ENCODE data around the gene DDX11.
A peak's percentile ranks its signal among the peaks of the same experiment; 100 is the strongest.
"Not testable (repeated sequence)": the region's sequence is repeated elsewhere in the genome, so short reads cannot be mapped to it uniquely, and the experiment has no call there.

Gene DDX11

DNA sequence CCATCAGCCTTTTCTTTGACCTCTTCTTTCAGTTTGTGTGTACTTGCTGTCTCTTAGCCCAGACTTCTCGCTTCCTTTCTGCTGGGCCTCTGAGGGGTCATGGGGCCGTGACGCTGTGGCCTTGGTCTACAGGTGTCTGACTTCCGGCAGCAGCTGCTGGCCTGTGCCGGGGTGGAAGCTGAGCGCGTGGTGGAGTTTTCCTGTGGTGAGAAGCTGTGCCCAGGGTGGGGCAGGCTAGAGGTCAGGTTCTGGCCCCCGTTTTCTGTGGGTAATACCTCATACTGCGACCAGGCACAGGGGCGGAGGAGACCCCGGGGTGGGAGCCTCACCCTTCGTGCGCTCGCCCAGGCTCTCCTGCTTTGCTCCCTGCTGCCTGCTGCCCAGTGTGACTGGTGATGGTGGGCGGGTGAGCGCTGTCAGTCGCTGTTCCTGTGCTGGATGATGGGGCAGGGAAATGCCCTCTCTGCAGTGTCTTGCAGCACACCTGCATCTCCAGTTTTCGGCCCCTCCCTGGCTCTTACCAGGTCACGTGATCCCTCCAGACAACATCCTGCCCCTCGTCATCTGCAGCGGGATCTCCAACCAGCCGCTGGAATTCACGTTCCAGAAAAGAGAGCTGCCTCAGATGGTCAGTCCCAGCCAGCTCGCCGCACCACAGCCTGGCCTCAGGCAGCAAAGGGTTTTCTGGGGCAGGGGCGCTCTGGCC, 27.0 kb downstream of the DDX11 start:
- peaks cover 76% of the 10 kb centered on the region for H3K36me3 Mint-ChIP-seq
- H3K27ac Mint-ChIP-seq; H3K4me3 Mint-ChIP-seq; H3K4me1 Mint-ChIP-seq; DNase-seq (ENCODE audit: low spot score in 2 of 2); H3K9me3 Mint-ChIP-seq: not testable (repeated sequence)
- peak; percentile 27 for ATAC-seq

DNA sequence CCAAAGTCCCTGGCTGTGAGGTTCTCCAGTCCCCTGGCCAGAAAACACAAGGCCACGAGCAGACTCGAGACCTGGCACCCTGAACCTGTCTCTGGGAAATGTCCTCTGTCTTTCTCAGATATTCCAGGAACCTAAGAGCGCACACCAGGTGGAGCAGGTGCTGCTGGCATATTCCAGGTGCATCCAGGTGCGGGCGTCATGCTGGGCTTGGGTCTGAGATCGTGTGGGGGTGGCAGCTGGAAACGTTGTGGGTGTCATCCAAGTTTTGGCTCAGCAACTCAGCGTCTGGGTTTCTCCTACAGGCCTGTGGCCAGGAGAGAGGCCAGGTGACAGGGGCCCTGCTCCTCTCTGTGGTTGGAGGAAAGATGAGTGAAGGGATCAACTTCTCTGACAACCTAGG, 28.5 kb downstream of the DDX11 start:
- H3K27ac Mint-ChIP-seq; H3K4me1 Mint-ChIP-seq; H3K4me3 Mint-ChIP-seq; H3K9me3 Mint-ChIP-seq; DNase-seq (ENCODE audit: low spot score in 2 of 2); ATAC-seq: not testable (repeated sequence)
- peaks cover 61% of the 10 kb centered on the region for H3K36me3 Mint-ChIP-seq

DNA sequence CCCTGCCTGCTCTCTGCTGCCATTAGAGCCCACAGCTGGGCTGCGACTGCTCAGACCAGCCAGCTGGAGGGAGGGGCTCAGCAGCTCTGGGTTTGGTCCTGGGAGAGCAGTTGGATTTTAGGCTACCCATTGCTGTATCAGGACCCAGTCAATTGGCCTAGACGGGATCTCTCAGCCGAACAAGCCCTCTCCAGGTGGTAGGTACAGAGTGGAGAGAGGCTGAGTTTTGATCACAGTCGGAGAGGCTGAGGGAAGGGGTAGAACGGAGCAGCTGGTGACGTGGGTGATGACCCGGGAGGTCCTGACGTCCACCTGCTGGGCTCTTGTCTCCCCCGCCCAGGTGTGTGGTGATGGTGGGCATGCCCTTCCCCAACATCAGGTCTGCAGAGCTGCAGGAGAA, 28.9 kb downstream of the DDX11 start:
- DNase-seq (ENCODE audit: low spot score in 2 of 2); H3K4me1 Mint-ChIP-seq; ATAC-seq; H3K4me3 Mint-ChIP-seq; H3K27ac Mint-ChIP-seq; H3K9me3 Mint-ChIP-seq: not testable (repeated sequence)
- peaks cover 56% of the 10 kb centered on the region for H3K36me3 Mint-ChIP-seq

DNA sequence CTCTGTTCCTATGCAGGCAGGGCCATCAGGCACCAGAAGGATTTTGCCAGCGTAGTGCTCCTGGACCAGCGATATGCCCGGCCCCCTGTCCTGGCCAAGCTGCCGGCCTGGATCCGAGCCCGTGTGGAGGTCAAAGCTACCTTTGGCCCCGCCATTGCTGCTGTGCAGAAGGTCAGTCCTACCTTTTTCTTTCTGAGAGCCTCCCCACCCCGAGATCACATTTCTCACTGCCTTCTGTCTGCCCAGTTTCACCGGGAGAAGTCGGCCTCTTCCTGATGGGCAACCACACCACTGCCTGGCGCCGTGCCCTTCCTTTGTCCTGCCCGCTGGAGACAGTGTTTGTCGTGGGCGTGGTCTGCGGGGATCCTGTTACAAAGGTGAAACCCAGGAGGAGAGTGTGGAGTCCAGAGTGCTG, 29.9 kb downstream of the DDX11 start:
- H3K4me1 Mint-ChIP-seq; DNase-seq (ENCODE audit: low spot score in 2 of 2); H3K9me3 Mint-ChIP-seq; H3K4me3 Mint-ChIP-seq; H3K27ac Mint-ChIP-seq; ATAC-seq: not testable (repeated sequence)
- peaks cover 47% of the 10 kb centered on the region for H3K36me3 Mint-ChIP-seq

DNA sequence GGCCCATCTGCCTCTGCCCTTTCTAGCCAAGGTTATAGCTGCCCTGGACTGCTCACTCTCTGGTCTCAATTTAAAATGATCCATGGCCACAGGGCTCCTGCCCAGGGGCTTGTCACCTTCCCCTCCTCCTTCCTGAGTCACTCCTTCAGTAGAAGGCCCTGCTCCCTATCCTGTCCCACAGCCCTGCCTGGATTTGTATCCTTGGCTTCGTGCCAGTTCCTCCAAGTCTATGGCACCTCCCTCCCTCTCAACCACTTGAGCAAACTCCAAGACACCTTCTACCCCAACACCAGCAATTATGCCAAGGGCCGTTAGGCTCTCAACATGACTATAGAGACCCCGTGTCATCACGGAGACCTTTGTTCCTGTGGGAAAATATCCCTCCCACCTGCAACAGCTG, 30.6 kb downstream of the DDX11 start:
- H3K4me1 Mint-ChIP-seq; H3K27ac Mint-ChIP-seq; H3K4me3 Mint-ChIP-seq; ATAC-seq; DNase-seq (ENCODE audit: low spot score in 2 of 2); H3K9me3 Mint-ChIP-seq: not testable (repeated sequence)
- peaks cover 40% of the 10 kb centered on the region for H3K36me3 Mint-ChIP-seq

DNA sequence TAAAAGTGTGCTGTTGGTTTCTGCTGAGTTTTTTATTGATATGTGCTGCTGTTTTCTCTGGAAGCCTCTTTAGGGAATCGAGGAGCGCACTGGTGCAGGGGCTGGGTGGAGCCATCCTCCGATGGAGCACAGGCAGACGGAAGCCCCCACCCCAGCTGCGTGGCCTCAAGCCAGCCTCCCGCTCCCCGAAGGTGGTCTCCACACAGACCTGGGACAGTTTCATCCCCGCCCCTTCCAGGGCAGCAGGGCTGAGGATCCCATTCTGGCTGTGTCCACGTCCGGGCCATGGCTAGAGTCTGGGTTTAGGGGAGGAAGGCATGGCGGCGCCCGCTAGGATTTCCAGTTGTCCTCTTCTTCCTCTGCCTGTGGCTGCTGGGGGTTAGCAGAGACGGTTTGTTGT, 31.1 kb downstream of the DDX11 start:
- DNase-seq (ENCODE audit: low spot score in 2 of 2): peak in 1 of 2 donors; percentile 43
- peaks cover 36% of the 10 kb centered on the region for H3K36me3 Mint-ChIP-seq
- not testable (repeated sequence) for H3K27ac Mint-ChIP-seq, H3K9me3 Mint-ChIP-seq, ATAC-seq, H3K4me3 Mint-ChIP-seq, H3K4me1 Mint-ChIP-seq

DNA sequence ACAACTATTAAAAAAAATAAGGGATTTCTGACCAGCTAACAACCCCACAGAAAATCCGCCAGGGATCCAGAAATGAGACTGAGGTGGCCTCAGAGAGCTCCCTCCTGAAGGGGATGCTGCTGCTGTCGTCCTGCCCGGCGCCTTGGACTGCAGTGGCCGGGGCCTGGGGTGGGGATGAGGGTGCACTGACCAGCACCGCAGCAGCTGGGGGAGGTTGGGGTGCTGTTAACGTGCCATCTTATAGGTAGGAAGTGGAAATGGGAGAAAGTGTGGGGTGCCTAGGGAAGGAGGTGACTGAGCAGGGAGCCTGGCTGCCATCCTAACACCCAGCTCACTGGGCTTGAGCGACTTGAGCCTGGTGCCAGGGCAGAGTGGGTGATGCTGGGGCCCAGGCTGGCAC, 32.0 kb downstream of the DDX11 start:
- H3K9me3 Mint-ChIP-seq: no peaks in the 10 kb centered on the region
- H3K4me1 Mint-ChIP-seq: no peaks in the 10 kb centered on the region
- no peak overlapping the region for H3K4me3 Mint-ChIP-seq
- ATAC-seq: no peak
- peaks cover 29% of the 10 kb centered on the region for H3K36me3 Mint-ChIP-seq
- no peak for DNase-seq (ENCODE audit: low spot score in 2 of 2)
- no peak overlapping the region for H3K27ac Mint-ChIP-seq

DNA sequence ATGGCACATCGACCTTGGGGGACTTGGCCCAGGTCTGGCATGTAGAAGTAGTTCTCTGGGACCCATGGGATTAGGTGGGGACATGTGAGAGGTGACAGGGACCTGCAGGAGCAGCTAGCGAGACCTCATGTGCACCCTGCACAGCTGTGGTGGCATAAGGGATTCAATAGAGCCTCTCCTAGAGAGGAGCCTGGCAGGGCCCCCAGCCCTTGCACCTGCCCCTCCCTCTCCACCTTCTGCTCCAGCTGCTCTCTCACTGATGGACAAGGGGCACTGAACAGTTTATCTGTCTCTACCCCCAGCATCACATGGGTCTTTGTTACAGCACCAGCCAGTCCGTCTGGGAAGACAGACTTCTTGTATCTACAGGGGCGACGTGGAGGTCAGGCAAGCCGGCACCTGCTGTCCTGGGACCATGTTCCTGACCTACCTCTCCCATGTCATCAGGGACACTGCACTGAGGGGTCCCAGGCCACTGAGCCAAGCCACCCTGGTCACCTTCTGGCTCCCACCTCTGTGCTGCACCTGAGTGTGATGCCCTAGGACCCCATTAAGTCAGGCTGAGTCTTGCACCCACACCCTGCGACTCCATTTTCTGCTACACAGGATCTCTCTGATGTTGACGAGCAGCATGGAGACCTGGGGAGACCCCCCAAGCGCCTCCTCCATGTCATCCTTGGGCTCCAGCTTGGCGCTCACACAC, 32.6 kb downstream of the DDX11 start:
- H3K9me3 Mint-ChIP-seq: no peaks in the 10 kb centered on the region
- no peak overlapping the region for H3K4me3 Mint-ChIP-seq
- H3K27ac Mint-ChIP-seq: no peak overlapping the region
- peaks cover 23% of the 10 kb centered on the region for H3K36me3 Mint-ChIP-seq
- ATAC-seq: peak; percentile 3
- no peaks in the 10 kb centered on the region for H3K4me1 Mint-ChIP-seq
- peak in 1 of 2 donors; percentile 44 for DNase-seq (ENCODE audit: low spot score in 2 of 2)

DNA sequence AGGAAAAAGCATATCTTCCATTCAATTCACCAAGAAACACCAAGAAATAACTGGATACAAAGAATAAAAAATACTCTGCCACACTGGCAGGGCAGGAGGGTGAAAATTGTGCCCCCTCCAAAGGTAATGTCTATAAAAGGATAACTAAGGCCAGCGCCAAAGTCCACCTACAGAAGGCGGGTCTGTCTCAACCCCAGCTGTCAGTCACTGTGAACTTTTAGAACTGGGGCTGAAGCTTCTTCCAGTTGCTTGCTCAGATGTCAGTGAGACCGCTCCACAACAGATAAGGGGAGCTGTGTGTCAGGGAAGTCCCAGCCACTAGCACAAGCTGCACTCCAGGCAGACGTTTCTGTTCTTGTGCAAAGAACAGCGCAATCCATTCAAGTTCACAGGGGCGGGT, 36.1 kb downstream of the DDX11 start:
- not testable (repeated sequence) for ATAC-seq; DNase-seq (ENCODE audit: low spot score in 2 of 2); H3K9me3 Mint-ChIP-seq; H3K4me1 Mint-ChIP-seq; H3K4me3 Mint-ChIP-seq; H3K36me3 Mint-ChIP-seq; H3K27ac Mint-ChIP-seq

DNA sequence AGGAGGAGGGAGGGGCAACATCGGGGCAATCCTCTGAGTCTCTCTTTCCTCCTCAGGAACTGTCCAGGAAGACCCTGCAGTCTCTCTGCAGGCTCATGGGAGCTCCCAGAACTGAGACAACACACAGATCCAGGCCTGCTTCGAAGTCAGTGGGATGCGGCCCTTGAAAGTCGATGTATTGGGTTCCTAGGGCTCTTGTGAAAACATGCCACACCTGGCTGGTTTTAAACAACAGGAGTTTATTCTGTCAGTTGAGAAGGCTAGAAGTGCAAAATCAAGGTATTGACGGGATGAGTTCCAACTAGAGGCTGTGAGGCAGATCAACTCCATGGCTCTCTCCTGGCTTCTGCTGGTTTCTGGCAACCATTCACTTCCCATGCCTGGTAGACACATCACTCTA, 36.6 kb downstream of the DDX11 start:
- DNase-seq (ENCODE audit: low spot score in 2 of 2); H3K36me3 Mint-ChIP-seq; H3K4me1 Mint-ChIP-seq; ATAC-seq; H3K4me3 Mint-ChIP-seq; H3K9me3 Mint-ChIP-seq; H3K27ac Mint-ChIP-seq: not testable (repeated sequence)

DNA sequence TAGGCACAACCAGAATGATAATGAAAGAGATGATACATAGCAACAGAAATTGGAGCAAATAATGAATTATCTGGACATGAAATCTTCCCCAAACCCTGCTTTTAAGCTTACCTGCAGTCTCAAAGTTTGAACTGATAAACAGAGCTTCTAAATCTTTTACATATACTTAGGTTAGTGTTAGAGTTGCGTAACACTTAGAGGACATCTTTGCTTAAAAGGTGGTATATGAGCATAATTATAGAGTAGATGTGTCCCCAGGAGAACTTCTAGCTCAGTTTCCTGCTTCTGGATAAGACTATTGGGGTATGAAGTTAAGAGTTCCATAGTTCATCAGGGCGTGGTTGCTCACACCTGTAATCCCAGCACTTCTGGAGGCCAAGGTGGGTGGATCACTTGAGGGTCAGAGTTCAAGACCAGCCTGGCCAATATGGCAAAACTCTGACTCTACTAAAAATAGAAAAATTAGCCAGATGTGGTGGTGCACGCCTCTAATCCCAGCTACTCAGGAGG, 41.5 kb downstream of the DDX11 start:
- not testable (repeated sequence) for H3K36me3 Mint-ChIP-seq; DNase-seq (ENCODE audit: low spot score in 2 of 2); H3K9me3 Mint-ChIP-seq; H3K4me1 Mint-ChIP-seq; ATAC-seq; H3K27ac Mint-ChIP-seq; H3K4me3 Mint-ChIP-seq

DNA sequence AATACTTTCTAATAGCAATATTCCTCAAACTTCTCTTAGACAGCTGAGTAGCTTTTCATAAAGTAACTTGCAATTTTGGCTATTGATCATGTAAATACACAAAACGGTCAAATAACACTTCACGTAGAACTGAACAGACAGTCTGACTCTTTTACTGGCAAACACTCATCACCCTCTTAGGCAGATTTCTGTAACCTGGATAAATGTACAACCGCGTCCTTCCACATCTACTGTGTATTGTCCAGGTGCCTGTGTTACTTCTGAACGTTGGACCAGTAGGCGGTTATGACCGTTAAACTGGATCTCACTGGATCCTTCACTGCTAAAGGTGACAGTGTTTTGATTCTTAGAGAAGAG, 43.2 kb downstream of the DDX11 start:
- peak; percentile 4 for ATAC-seq
- H3K4me3 Mint-ChIP-seq: peak overlapping the region; percentile 73

DNA sequence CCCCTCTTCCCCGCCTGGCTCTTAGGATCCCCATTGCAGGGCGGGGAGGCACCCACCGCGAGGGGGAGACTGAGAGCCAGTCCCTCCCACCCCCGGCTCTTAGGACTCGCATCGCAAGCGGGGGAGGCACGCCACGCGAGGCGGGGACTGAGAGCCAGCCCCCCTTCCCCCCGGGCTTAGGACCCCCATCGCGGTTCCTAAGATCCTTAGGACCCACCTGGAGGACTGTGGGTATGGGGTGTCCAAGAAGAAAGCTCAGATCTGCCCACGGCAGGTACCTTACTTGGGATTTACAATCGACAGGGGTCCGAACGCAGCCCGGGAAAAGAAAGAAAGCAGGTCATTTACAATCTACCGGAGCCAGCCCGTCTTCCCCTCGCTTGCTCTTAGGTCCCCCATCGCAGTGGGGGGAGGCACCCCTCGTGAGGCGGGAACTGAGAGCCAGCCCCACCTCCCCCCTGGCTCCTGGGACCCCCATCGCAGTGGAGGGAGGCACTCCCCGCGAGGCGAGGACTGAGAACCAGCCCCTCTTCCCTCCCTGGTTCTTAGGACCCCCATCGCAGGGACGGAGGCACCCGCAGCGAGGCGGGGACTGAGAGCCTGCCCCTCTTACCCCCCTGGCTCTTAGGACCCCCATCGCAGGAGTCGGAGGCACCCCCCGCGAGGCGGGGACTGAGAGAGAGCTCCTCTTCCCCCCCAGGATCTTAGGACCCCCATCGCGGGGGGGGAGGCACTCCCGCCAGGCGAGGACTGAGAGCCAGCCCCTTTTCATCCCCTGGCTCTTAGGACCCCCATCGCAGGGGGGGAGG, 43.7 kb downstream of the DDX11 start:
- DNase-seq (ENCODE audit: low spot score in 2 of 2) (peak; percentile 62 to 66), ATAC-seq (peak; percentile 85)
- Mint-ChIP-seq H3K9me3 (no peaks in the 10 kb centered on the region), H3K36me3 (no peaks in the 10 kb centered on the region), H3K4me1 (peaks cover 6% of the 10 kb centered on the region), H3K4me3 (peak overlapping the region; percentile 73), H3K27ac (peak overlapping the region; percentile 69)

More for the DNA sequence above, 43.2 kb downstream of the DDX11 start:
- peak overlapping the region; percentile 69 for H3K27ac Mint-ChIP-seq
- not testable (repeated sequence) for H3K36me3 Mint-ChIP-seq; H3K4me1 Mint-ChIP-seq; DNase-seq (ENCODE audit: low spot score in 2 of 2); H3K9me3 Mint-ChIP-seq

DNA sequence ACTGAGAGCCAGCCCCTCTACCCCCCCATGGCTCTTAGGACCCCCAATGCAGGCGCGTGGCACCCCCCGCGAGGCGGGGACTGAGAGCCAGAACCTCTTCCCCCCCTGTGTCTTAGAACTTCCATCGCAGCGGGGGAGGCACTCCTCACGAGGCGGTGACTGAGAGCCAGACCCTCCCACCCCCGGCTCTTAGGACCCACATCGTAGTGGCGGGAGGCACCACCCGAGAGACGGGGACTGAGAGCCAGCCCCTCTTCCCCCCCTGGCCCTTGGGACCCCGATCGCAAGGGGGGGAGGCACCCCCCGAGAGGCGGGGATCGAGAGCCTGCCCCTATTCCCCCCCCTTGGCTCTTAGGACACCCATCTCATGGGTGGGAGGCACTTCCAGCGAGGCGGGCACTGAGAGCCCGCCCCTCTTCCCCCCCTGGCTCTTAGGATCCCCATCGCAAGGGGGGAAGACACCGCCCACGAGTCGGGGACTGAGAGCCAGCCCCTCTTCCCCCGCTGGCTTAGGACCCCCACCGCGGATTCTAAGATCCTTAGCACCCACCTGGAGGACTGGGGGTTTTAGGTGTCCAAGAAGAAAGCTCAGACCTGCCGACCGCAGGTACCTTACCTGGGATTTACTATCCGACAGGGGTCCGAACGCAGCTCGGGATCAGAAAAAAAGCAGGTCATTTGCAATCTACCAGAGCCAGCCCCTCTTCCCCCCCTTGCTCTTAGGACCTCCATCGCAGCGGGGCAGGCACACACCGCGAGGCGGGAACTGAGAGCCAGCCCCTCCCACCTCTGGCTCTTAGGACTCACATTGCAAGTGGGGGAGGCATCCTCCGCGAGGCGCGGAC, 44.9 kb downstream of the DDX11 start:
- DNase-seq (ENCODE audit: low spot score in 2 of 2): peak in 1 of 2 donors; percentile 51

More for the DNA sequence above, 44.9 kb downstream of the DDX11 start:
- H3K27ac Mint-ChIP-seq: no peak overlapping the region
- no peaks in the 10 kb centered on the region for H3K9me3 Mint-ChIP-seq
- peak; percentile 78 for ATAC-seq
- H3K4me3 Mint-ChIP-seq: peak overlapping the region; percentile 73
- no peaks in the 10 kb centered on the region for H3K36me3 Mint-ChIP-seq
- peaks cover 6% of the 10 kb centered on the region for H3K4me1 Mint-ChIP-seq

Data from stimulated activated effector memory CD8-positive, alpha-beta T cell treated with anti-CD3 and anti-CD28 coated beads, Interleukin-12 subunit alpha, Interleukin-12 subunit beta, amount 100 ng/mL, for 72 hours (primary cell).